GM12873 (cell line): Measurements from ENCODE around the gene NTRK3.

Experiments
- TF ChIP-seq, protein P1 (sequence below): IDR thresholded peaks from 2 replicates; pipeline ENCODE4 v1.5.1; 2012; ENCODE audit warnings: low read depth, mild to moderate bottlenecking, moderate library complexity, low read length, control low read depth; ENCODE audit not compliant: insufficient read depth; ENCODE audit errors: missing control alignments

The NTRK3 gene

DNA sequence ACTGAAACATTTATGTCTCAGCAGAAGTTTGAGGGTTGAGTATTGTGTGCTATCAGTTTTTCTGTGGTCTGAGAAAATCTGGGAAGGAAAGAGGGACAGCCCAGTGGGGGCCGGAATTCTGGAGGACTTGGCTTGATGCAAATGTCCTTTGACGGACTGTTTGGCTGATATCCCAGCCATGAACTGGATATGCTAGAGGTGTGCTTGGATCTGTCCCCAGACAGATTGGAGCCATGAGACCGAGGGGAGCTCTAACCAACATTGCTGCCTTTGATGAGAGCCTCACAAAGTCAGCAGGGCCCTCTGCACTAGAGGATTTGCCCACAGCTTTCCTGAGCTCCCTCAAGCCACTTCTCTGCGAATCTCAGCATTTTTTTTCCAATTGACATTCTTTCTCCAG lies 405.6 kb downstream of the NTRK3 start:
- TF ChIP-seq, protein P1, sequence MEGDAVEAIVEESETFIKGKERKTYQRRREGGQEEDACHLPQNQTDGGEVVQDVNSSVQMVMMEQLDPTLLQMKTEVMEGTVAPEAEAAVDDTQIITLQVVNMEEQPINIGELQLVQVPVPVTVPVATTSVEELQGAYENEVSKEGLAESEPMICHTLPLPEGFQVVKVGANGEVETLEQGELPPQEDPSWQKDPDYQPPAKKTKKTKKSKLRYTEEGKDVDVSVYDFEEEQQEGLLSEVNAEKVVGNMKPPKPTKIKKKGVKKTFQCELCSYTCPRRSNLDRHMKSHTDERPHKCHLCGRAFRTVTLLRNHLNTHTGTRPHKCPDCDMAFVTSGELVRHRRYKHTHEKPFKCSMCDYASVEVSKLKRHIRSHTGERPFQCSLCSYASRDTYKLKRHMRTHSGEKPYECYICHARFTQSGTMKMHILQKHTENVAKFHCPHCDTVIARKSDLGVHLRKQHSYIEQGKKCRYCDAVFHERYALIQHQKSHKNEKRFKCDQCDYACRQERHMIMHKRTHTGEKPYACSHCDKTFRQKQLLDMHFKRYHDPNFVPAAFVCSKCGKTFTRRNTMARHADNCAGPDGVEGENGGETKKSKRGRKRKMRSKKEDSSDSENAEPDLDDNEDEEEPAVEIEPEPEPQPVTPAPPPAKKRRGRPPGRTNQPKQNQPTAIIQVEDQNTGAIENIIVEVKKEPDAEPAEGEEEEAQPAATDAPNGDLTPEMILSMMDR = no peak

DNA sequence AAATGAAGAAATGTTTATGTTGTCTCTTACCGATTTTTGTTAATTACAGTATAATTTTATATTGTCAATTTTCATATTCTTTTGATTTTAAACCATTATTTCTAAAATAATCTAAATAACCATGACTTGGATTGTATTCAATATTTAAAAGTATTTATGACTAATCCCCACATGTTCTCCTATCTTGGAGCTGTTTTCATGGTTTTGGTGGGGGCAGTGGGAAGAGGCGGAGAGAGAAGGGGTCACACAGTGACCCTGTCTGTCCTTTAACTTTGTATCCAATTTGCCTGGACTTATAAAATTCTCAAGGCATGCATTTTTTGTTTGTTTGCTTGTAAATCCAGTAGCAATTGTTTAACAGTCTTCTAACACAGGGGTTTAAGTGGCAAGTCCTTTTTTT lies 407.4 kb downstream of the NTRK3 start:
- TF ChIP-seq, protein P1 = no peak

DNA sequence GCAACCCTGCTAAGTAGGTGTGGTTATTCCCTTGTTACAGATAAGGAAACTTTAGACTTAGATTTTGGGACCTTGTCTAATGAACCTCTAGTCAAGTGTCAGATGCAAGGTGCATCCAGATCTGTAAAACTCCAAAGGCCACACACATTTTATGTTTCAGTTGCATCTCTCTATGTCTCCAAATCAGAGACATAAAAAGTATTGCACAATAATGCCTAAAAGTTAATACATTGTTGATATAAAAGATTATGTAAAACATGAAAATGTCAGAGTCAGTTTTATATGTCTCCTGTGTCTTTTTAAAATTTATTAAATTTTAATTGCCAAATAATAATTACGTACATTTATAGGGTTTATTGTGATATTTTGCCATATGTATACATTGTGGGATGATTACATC lies 408.5 kb downstream of the NTRK3 start:
- TF ChIP-seq, protein P1 = no peak

DNA sequence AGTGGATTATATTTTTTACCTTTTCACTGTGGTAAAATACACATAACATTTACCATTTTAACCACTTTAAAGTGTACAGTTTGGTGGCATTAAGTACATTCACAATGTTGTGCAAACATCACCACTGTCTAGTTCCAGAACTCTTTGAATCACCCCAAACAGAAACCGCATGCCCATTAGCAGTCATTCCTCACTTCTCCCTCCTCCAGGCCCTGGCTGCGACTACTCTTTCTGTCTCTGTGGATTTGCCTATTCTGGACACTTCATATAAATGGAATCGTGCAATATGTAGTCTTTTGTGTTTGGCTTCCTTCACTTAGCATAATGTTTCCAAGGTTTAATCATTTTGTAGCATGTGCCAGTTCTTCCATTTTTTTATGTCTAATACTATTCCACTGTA lies 409.8 kb downstream of the NTRK3 start:
- TF ChIP-seq, protein P1 = no peak

DNA sequence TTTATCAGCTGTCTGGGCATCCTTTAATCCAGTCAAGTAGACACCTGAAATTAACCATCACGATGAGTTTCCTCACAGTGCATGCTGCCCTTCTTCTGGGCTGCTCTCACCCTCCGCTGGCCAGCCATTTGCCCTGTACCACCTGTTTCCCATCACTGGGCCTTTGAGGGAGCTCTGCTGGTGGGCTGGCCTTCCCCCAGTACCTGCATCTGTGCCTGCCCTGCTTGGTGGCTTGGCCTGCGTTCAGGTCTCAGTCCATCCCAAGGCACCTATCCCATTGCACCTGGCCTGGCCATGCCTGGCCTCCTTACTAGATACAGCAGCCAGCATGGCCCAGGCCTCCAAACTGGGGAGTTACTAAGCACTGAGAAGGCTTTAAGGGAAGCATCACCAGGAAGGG lies 413.2 kb downstream of the NTRK3 start:
- TF ChIP-seq, protein P1 = no peak

DNA sequence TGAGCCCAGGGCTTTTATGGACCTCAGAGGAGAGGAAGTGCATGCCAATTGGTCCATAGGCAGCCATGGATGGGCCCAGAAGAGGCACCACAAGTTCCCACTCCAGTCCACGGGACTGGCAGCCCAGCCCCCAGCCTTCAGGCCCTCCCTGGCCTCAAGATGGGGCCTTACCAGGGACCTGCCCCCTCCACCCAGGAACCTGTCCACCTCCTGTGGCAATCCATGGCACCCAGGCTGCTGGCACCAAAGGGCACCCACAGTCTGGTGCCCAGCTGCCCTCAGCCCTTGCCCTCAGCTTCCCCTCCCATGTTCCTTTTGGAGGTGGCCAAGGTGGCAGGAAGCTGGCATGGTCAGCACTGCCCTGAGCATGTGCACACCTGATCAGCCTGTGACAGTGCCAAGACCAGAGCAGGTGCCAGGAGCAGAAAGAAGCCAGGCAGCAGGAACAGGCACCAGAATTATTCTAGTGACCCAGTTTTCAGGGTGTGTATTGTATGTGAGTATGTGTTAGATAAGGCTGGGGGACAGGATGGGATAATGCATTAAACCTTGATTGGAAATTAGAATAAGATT lies 415.0 kb downstream of the NTRK3 start:
- TF ChIP-seq, protein P1 = no peak

DNA sequence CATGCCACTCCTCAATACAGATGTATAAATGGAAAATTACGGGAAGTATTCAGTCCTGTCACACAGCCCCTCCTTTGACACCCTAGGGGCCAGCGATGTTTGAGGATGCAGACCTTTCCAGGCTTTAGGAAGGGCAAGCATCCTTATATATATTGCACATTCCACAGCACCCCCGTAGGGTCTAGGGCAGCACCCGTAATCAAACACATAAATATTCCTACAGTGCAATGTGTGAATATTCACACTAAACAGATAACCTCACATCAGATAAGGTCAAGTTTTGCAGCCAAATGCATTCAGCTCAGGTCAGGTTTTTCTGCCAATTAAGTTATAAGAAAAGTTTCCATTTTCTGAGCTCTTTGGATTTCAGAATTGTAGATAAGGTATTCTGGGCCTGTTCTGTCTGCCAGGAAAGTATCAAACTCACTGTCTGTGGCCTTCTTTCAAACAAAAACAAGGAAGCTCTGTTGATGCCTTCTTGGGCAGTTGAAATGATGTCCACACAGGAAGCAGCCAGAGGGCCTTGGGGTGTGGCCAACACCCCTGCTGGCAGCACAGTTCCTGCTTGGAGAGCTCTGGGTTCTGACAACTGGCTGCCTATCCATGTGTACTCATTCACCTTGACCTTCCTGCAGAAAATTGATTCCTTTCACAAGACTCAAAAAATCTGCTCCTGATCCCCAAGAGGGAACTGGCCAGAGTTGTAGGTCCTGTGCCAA lies 427.0 kb downstream of the NTRK3 start:
- TF ChIP-seq, protein P1 = no peak
